ENCODE results near the gene ANKS1B.

Gene ANKS1B

GRCh38 chr12:98736352-98737321 is 1248.1 kb downstream of the ANKS1B start:
- Histone ChIP-seq H3K36me3 (ENCODE audit: control insufficient read depth in 4 of 4, insufficient read depth in 4 of 4, low read length in 3 of 4) (peaks cover 4 to 17% (median 13%) of the 10 kb centered on the region in 4 experiments), H3K4me3 (ENCODE audit: control insufficient read depth in 1 of 7, extremely low read depth in 1 of 7, insufficient read depth in 4 of 7, low read depth in 2 of 7, low read length in 6 of 7) (no peak overlapping the region), H3K9me3 (ENCODE audit: control extremely low read depth in 1 of 5, control insufficient read depth in 4 of 5, insufficient read depth in 2 of 5, low read depth in 1 of 5, low read length in 4 of 5) (peaks cover 0 to 3% (median 0%) of the 10 kb centered on the region in 5 experiments), H3K4me1 (ENCODE audit: control extremely low read depth in 1 of 4, control insufficient read depth in 4 of 4, insufficient read depth in 4 of 4, low read length in 3 of 4) (no peaks in the 10 kb centered on the region), H3K27ac (ENCODE audit: insufficient read depth in 1 of 2, low read depth in 1 of 2, low read length in 2 of 2, poor library complexity in 1 of 2, severe bottlenecking in 2 of 2) (no peak overlapping the region), H3K27me3 (replicated peaks in 2 of 5; ENCODE audit: control insufficient read depth in 4 of 5, insufficient read depth in 5 of 5, low read length in 4 of 5) (peaks cover 0 to 13% (median 6%) of the 10 kb centered on the region in 5 experiments)
- no peak for DNase-seq
- ChIA-PET POLR2A (no interaction called here), CTCF (interaction anchor here (1.1 kb wide), 1 partner anchor 12 kb away, joined by 4 read pairs; no protein-coding TSS in a partner anchor)
- 94% methylated on average over 10 of the region's 10 CpGs for WGBS (ENCODE audit: insufficient coverage)

GRCh38 chr12:98735821-98736220 is 1248.9 kb downstream of the ANKS1B start:
- peaks cover 6 to 23% (median 16%) of the 10 kb centered on the region in 4 experiments for H3K36me3 ChIP-seq (ENCODE audit: control insufficient read depth in 4 of 4, insufficient read depth in 4 of 4, low read length in 3 of 4)
- H3K27ac ChIP-seq (ENCODE audit: insufficient read depth in 1 of 2, low read depth in 1 of 2, low read length in 2 of 2, poor library complexity in 1 of 2, severe bottlenecking in 2 of 2) = no peak overlapping the region
- no peak overlapping the region for H3K4me3 ChIP-seq (ENCODE audit: control insufficient read depth in 1 of 7, extremely low read depth in 1 of 7, insufficient read depth in 4 of 7, low read depth in 2 of 7, low read length in 6 of 7)
- H3K9me3 ChIP-seq (ENCODE audit: control extremely low read depth in 1 of 5, control insufficient read depth in 4 of 5, insufficient read depth in 2 of 5, low read depth in 1 of 5, low read length in 4 of 5) = peaks cover 0 to 2% (median 0%) of the 10 kb centered on the region in 5 experiments
- WGBS (ENCODE audit: insufficient coverage) = 96% methylated on average over 6 of the region's 6 CpGs
- peaks cover 0 to 6% (median 3%) of the 10 kb centered on the region in 5 experiments for H3K27me3 ChIP-seq (replicated peaks in 2 of 5; ENCODE audit: control insufficient read depth in 4 of 5, insufficient read depth in 5 of 5, low read length in 4 of 5)
- DNase-seq = no peak
- CTCF ChIA-PET = interaction anchor here (1.1 kb wide), 1 partner anchor 11 kb away, joined by 4 read pairs; no protein-coding TSS in a partner anchor
- H3K4me1 ChIP-seq (ENCODE audit: control extremely low read depth in 1 of 4, control insufficient read depth in 4 of 4, insufficient read depth in 4 of 4, low read length in 3 of 4) = no peaks in the 10 kb centered on the region
- POLR2A ChIA-PET = no interaction called here

- Histone ChIP-seq H3K9me3 (ENCODE audit: control extremely low read depth in 1 of 5, control insufficient read depth in 4 of 5, insufficient read depth in 2 of 5, low read depth in 1 of 5, low read length in 4 of 5) (no peaks in the 10 kb centered on the region), H3K4me1 (ENCODE audit: control extremely low read depth in 1 of 4, control insufficient read depth in 4 of 4, insufficient read depth in 4 of 4, low read length in 3 of 4) (no peaks in the 10 kb centered on the region), H3K4me3 (ENCODE audit: control insufficient read depth in 1 of 7, extremely low read depth in 1 of 7, insufficient read depth in 4 of 7, low read depth in 2 of 7, low read length in 6 of 7) (no peak overlapping the region), H3K36me3 (ENCODE audit: control insufficient read depth in 4 of 4, insufficient read depth in 4 of 4, low read length in 3 of 4) (peaks cover 10 to 39% (median 23%) of the 10 kb centered on the region in 4 experiments), H3K27me3 (replicated peaks in 2 of 5; ENCODE audit: control insufficient read depth in 4 of 5, insufficient read depth in 5 of 5, low read length in 4 of 5) (no peaks in the 10 kb centered on the region), H3K27ac (ENCODE audit: insufficient read depth in 1 of 2, low read depth in 1 of 2, low read length in 2 of 2, poor library complexity in 1 of 2, severe bottlenecking in 2 of 2) (no peak overlapping the region)
- DNase-seq = no peak
- CTCF ChIA-PET = interaction anchor here (0.6 to 0.9 kb wide), 2 partner anchors 9 to 13 kb away, joined by 3 read pairs; no protein-coding TSS in a partner anchor
- POLR2A ChIA-PET = no interaction called here
Observed at GRCh38 chr12:98733667-98734350, 1250.9 kb downstream of the ANKS1B start.

- Histone ChIP-seq H3K4me3 (ENCODE audit: control insufficient read depth in 1 of 7, extremely low read depth in 1 of 7, insufficient read depth in 4 of 7, low read depth in 2 of 7, low read length in 6 of 7) (no peak overlapping the region), H3K27ac (ENCODE audit: insufficient read depth in 1 of 2, low read depth in 1 of 2, low read length in 2 of 2, poor library complexity in 1 of 2, severe bottlenecking in 2 of 2) (no peak overlapping the region), H3K27me3 (replicated peaks in 2 of 5; ENCODE audit: control insufficient read depth in 4 of 5, insufficient read depth in 5 of 5, low read length in 4 of 5) (no peaks in the 10 kb centered on the region), H3K36me3 (ENCODE audit: control insufficient read depth in 4 of 4, insufficient read depth in 4 of 4, low read length in 3 of 4) (peaks cover 16 to 52% (median 33%) of the 10 kb centered on the region in 4 experiments), H3K4me1 (ENCODE audit: control extremely low read depth in 1 of 4, control insufficient read depth in 4 of 4, insufficient read depth in 4 of 4, low read length in 3 of 4) (no peaks in the 10 kb centered on the region), H3K9me3 (ENCODE audit: control extremely low read depth in 1 of 5, control insufficient read depth in 4 of 5, insufficient read depth in 2 of 5, low read depth in 1 of 5, low read length in 4 of 5) (no peaks in the 10 kb centered on the region)
- POLR2A ChIA-PET = no interaction called here
- DNase-seq = no peak
- CTCF ChIA-PET = interaction anchor here (1.5 kb wide), 1 partner anchor 268 kb away, joined by 3 read pairs; no protein-coding TSS in a partner anchor
Observed at GRCh38 chr12:98730412-98730811, 1254.3 kb downstream of the ANKS1B start.

GRCh38 chr12:98727196-98727595 is 1257.5 kb downstream of the ANKS1B start:
- H3K36me3 ChIP-seq (ENCODE audit: control insufficient read depth in 4 of 4, insufficient read depth in 4 of 4, low read length in 3 of 4) = peaks cover 15 to 65% (median 44%) of the 10 kb centered on the region in 4 experiments
- ChIA-PET CTCF (interaction anchor here (1.2 kb wide), 1 partner anchor 271 kb away, joined by 5 read pairs; no protein-coding TSS in a partner anchor), POLR2A (no interaction called here)
- no peak overlapping the region for H3K27ac ChIP-seq (ENCODE audit: insufficient read depth in 1 of 2, low read depth in 1 of 2, low read length in 2 of 2, poor library complexity in 1 of 2, severe bottlenecking in 2 of 2)
- no peak overlapping the region for H3K4me3 ChIP-seq (ENCODE audit: control insufficient read depth in 1 of 7, extremely low read depth in 1 of 7, insufficient read depth in 4 of 7, low read depth in 2 of 7, low read length in 6 of 7)
- no peaks in the 10 kb centered on the region for H3K4me1 ChIP-seq (ENCODE audit: control extremely low read depth in 1 of 4, control insufficient read depth in 4 of 4, insufficient read depth in 4 of 4, low read length in 3 of 4)
- H3K9me3 ChIP-seq (ENCODE audit: control extremely low read depth in 1 of 5, control insufficient read depth in 4 of 5, insufficient read depth in 2 of 5, low read depth in 1 of 5, low read length in 4 of 5) = no peaks in the 10 kb centered on the region
- no peak for DNase-seq
- 100% methylated on average over 4 of the region's 5 CpGs for WGBS (ENCODE audit: insufficient coverage)
- no peaks in the 10 kb centered on the region for H3K27me3 ChIP-seq (replicated peaks in 2 of 5; ENCODE audit: control insufficient read depth in 4 of 5, insufficient read depth in 5 of 5, low read length in 4 of 5)

- POLR2A ChIA-PET = no interaction called here
- H3K9me3 ChIP-seq (ENCODE audit: control extremely low read depth in 1 of 5, control insufficient read depth in 4 of 5, insufficient read depth in 2 of 5, low read depth in 1 of 5, low read length in 4 of 5) = no peaks in the 10 kb centered on the region
- no peak overlapping the region for H3K27ac ChIP-seq (ENCODE audit: insufficient read depth in 1 of 2, low read depth in 1 of 2, low read length in 2 of 2, poor library complexity in 1 of 2, severe bottlenecking in 2 of 2)
- 100% methylated on average over 1 of the region's 5 CpGs for WGBS (ENCODE audit: insufficient coverage)
- no peak overlapping the region for H3K4me3 ChIP-seq (ENCODE audit: control insufficient read depth in 1 of 7, extremely low read depth in 1 of 7, insufficient read depth in 4 of 7, low read depth in 2 of 7, low read length in 6 of 7)
- CTCF ChIA-PET = interaction anchor here (1.7 kb wide), 1 partner anchor 11 kb away, joined by 4 read pairs; no protein-coding TSS in a partner anchor
- H3K27me3 ChIP-seq (replicated peaks in 2 of 5; ENCODE audit: control insufficient read depth in 4 of 5, insufficient read depth in 5 of 5, low read length in 4 of 5) = no peaks in the 10 kb centered on the region
- peak; percentile 22 to 62 (median 45) for DNase-seq
- H3K36me3 ChIP-seq (ENCODE audit: control insufficient read depth in 4 of 4, insufficient read depth in 4 of 4, low read length in 3 of 4) = peaks cover 12 to 57% (median 35%) of the 10 kb centered on the region in 4 experiments
- peaks cover 0 to 7% (median 0%) of the 10 kb centered on the region in 4 experiments for H3K4me1 ChIP-seq (ENCODE audit: control extremely low read depth in 1 of 4, control insufficient read depth in 4 of 4, insufficient read depth in 4 of 4, low read length in 3 of 4)
Observed at GRCh38 chr12:98725476-98726247, 1259.1 kb downstream of the ANKS1B start.
